Measurements from ENCODE around the gene PAMR1. TPM values are rescaled to one million over a fixed set of nuclear protein-coding genes. Genes with fewer than 3 reads are reported as not detected.

Gene PAMR1
- total RNA-seq, 1 experiment from 2014 or later, result not detected

GRCh38 chr11:35500744-35501143 lies 24.7 kb downstream of the PAMR1 start:
- no peak for DNase-seq (ENCODE audit: low read depth)

GRCh38 chr11:35496416-35496815 lies 29.0 kb downstream of the PAMR1 start:
- DNase-seq (ENCODE audit: low read depth), result no peak

GRCh38 chr11:35494957-35495490 lies 30.4 kb downstream of the PAMR1 start:
- no peak for DNase-seq (ENCODE audit: low read depth)

GRCh38 chr11:35491231-35491871 lies 34.1 kb downstream of the PAMR1 start:
- DNase-seq (ENCODE audit: low read depth), result peak; percentile 27

GRCh38 chr11:35488117-35488516 lies 37.3 kb downstream of the PAMR1 start:
- DNase-seq (ENCODE audit: low read depth), result no peak

DNA sequence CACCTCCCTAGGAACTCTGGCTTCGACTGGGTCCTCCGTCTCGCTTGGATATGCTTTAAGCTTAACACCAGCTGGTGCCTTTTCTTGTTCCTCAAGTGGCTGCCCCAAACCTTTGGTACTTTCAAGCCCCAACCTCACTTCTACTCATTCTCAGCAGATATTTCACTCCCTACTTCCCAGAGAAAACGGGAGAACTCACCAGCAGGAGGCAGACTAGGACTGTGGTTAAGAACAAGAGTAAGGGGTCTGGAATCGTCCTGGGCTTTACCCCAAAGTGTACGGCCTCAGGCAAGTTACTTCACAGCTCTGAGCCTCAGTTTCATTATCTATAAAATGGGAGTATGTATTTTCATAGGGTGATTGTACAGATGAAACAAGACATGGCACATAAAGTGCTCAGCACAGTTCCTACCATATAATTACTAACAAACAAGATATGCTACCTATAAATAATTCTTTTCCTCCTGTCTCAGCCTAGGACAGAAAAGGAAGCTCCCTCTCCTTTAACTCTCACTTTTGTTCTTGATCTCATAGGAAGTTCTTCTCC lies 37.8 kb downstream of the PAMR1 start:
- DNase-seq (ENCODE audit: low read depth), result peak; percentile 35

DNA sequence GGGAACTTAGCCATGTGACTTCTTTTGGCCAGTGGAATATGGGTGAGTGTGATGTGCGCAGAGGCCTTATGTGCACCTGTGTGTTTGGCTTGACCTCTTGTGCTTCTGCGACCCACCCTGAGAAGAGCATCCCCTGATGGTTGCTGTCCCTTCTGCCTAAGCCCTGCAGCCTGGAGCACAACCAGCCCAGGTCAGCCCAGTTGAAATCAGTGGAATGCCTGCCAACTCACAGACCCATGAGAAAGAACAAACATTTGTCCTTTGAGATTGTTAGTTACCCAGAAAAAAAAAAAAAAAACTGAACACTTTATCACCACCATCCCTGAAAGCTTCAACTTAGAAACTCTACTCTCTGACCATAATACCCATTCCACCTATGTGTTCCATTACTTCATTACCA lies 38.5 kb downstream of the PAMR1 start:
- DNase-seq (ENCODE audit: low read depth), result no peak

GRCh38 chr11:35486446-35486845 lies 39.0 kb downstream of the PAMR1 start:
- DNase-seq (ENCODE audit: low read depth), result no peak

DNA sequence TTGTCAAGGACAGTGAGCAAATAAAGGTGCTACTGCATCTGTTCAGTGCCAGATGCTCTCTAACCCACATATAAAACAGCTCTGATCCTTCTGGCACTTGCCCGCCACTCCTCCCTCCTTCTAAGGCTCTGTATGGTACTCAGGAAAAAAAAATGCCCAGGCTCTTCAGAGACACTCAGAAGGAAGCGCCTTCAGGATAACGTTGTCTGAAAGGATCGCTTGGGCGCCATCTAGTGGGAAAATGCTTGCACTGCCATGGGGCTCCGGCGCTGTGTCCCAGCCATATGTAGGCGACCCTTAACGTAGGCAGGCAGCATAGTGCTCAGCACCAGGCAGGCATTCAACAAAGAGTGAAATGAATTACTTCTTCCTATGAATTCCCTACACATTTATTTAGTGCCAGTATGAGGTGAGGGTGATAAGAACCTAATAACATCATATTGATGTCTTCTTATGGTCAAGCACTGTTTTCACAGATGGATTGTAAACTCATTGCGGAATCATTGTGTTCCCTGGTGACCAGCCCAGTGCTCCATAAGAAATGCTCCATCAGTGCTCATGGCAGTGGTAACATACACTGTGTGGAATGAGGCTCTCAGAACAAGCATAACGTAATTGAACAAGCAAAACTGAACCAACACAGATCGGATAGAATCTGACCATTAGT lies 39.6 kb downstream of the PAMR1 start:
- DNase-seq (ENCODE audit: low read depth), result peak; percentile 79

GRCh38 chr11:35484435-35484834 lies 41.0 kb downstream of the PAMR1 start:
- DNase-seq (ENCODE audit: low read depth), result peak; percentile 50

- peak; percentile 13 for DNase-seq (ENCODE audit: low read depth)
Observed at GRCh38 chr11:35483131-35483820, 42.1 kb downstream of the PAMR1 start.

DNA sequence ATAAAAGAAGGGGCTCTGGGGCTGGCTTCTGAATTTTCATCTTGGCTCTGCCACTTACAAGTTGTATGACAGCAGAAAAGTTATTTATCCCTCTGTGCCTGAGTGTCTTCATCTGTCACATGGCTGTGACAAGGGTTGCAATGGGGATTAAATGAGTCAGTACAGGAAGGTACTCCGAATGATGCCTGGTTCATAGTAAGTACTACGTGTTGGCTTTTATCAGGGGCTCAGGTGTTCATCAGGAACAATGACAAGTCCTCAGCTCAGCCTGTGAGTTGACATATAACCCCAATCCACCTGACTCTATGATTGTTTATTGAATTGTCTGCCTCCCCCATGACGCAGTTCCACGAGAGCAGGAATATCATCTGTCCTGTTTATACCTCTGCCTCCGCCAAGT lies 45.7 kb downstream of the PAMR1 start:
- no peak for DNase-seq (ENCODE audit: low read depth)

GRCh38 chr11:35478471-35479091 lies 46.8 kb downstream of the PAMR1 start:
- DNase-seq (ENCODE audit: low read depth), result no peak

- no peak for DNase-seq (ENCODE audit: low read depth)
Observed at GRCh38 chr11:35477901-35478300, 47.5 kb downstream of the PAMR1 start.

DNA sequence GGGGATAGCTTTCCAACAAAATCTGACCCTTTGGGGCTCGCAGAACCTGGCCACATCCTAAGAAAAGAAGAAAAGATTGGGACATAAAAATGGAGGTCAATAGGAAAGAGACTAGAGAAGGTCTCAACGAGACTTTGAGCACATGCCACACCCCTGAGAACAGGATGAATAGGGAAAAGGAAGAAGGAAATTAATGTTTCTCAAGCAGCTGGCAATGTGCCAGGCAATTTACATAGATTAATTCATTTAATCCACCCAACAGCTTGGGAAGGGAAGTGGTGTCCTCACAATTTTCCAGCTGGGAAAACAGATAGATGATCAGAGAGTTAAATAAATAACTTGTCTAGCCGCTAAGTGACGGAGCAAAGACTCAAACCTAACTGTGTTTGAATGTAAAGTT lies 50.7 kb downstream of the PAMR1 start:
- no peak for DNase-seq (ENCODE audit: low read depth)

GRCh38 chr11:35473795-35474374 lies 51.5 kb downstream of the PAMR1 start:
- no peak for DNase-seq (ENCODE audit: low read depth)

- DNase-seq (ENCODE audit: low read depth), result no peak
Observed at GRCh38 chr11:35470616-35471015, 54.8 kb downstream of the PAMR1 start.

DNA sequence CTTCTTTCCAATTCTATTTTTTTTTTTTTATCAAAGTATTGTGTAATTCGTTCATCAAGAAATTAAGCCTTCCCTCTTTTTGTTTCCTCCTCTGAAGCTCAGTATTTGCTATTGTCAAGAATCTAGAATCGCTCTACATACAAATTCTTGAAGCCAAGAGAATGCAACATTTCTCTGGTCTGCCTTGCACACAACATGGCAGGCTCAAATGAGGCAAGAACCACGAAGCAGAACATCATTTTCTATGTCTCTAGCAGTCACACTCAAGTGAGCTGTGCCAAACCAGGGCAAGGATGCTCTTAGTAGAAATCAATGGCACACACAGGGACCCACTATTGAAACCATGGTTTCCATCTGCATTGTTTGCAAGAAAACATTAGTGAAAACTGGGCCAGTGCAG lies 59.4 kb downstream of the PAMR1 start:
- no peak for DNase-seq (ENCODE audit: low read depth)

GRCh38 chr11:35464308-35464707 lies 61.1 kb downstream of the PAMR1 start:
- peak; percentile 44 for DNase-seq (ENCODE audit: low read depth)

- DNase-seq (ENCODE audit: low read depth), result no peak
Observed at GRCh38 chr11:35463331-35463751, 62.1 kb downstream of the PAMR1 start.

DNA sequence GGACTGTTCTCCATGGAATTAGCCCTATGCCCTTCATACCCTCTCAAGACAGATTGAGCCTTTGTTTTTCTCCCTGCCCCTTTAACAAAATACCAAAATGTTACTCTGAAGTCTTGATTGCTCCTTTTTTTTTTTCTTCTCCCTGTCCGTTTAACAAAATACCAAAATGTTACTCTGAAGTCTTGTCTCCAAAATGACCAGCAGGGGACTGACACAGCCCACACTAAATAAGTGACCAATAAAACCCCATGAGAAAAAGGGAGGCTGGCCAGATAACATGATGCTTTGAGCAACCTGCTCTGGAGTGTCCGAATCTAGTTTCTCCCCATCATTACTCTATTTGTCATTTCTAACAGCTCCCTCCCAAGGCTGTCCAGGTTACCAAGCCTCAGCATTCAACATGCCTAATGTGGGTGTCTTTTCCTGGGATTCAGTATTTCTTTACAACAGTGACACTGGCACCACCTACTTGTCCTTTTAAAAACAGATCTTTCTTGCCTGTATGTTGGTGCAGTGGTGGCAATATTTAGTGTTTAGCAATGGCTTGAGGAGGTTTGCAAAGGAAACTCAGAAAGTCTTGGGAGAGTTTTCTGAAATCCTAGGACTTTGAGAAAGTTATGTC lies 63.4 kb downstream of the PAMR1 start:
- DNase-seq (ENCODE audit: low read depth), result no peak

Data from HT1080 (cell line).